RWPE2 (cell line): ENCODE data around the gene CTDNEP1.
A peak's percentile ranks its signal among the peaks of the same experiment; 100 is the strongest.

Experiments used
- ATAC-seq: fragments of 200-7000 bp; cut with Tn5 transposase; 3 replicates; pipeline ENCODE4 v1.9.1; 2021; ENCODE audit warnings: low read depth
- DNase-seq: peaks from one replicate; pipeline ENCODE4 v3.0.0-alpha.2; 2020; ENCODE audit warnings: low spot score
- H3K27ac ChIP-seq: fragments of 450-650 bp; 2 replicates; pipeline ENCODE4 v1.5.1; 2017; ENCODE audit warnings: mild to moderate bottlenecking; ENCODE audit not compliant: poor library complexity, severe bottlenecking
- H3K27me3 ChIP-seq: fragments of 250-450 bp; sonication (Bioruptor Pico); 2 replicates; pipeline ENCODE4 v1.5.1; 2021; ENCODE audit warnings: mild to moderate bottlenecking, moderate library complexity; ENCODE audit not compliant: insufficient read depth, poor library complexity, severe bottlenecking
- H3K36me3 ChIP-seq: fragments of 250-450 bp; sonication (Bioruptor Pico); 2 replicates; pipeline ENCODE4 v1.5.1; 2020; ENCODE audit warnings: low read depth, mild to moderate bottlenecking, moderate library complexity
- H3K4me1 ChIP-seq: fragments of 250-450 bp; sonication (Bioruptor Pico); 2 replicates; pipeline ENCODE4 v1.5.1; 2021; ENCODE audit warnings: mild to moderate bottlenecking, moderate library complexity; ENCODE audit not compliant: insufficient read depth, poor library complexity, severe bottlenecking
- H3K4me3 ChIP-seq: fragments of 250-450 bp; sonication (Bioruptor Pico); 2 replicates; pipeline ENCODE4 v1.5.1; 2021; ENCODE audit warnings: mild to moderate bottlenecking, moderate library complexity; ENCODE audit not compliant: severe bottlenecking
- H3K9me3 ChIP-seq: fragments of 250-450 bp; sonication (Bioruptor Pico); 2 replicates; pipeline ENCODE4 v1.5.1; 2021; ENCODE audit warnings: mild to moderate bottlenecking, moderate library complexity; ENCODE audit not compliant: severe bottlenecking
- CTCF ChIP-seq: fragments of 450-650 bp; IDR thresholded peaks from one replicate; pipeline ENCODE4 v1.5.1; 2017; ENCODE audit warnings: mild to moderate bottlenecking, moderate library complexity; ENCODE audit not compliant: poor library complexity, severe bottlenecking

The CTDNEP1 gene

GRCh38 chr17:7218758-7219157, 32.8 kb downstream of the CTDNEP1 start:
- no peak overlapping the region for H3K4me3 ChIP-seq
- peaks cover 9% of the 10 kb centered on the region for H3K4me1 ChIP-seq
- H3K27me3 ChIP-seq, result no peaks in the 10 kb centered on the region
- ATAC-seq (no peak), DNase-seq (no peak)
- H3K9me3 ChIP-seq, result no peaks in the 10 kb centered on the region
- H3K36me3 ChIP-seq, result peaks cover 30% of the 10 kb centered on the region
- no peak for TF ChIP-seq CTCF
- H3K27ac ChIP-seq, result peak overlapping the region; percentile 89

- DNase-seq, result no peak
- ATAC-seq, result no peak
- H3K4me1 ChIP-seq, result peaks cover 9% of the 10 kb centered on the region
- peak overlapping the region; percentile 22 for H3K4me3 ChIP-seq
- H3K27me3 ChIP-seq, result no peaks in the 10 kb centered on the region
- peaks cover 24% of the 10 kb centered on the region for H3K36me3 ChIP-seq
- peak overlapping the region; percentile 62 for H3K27ac ChIP-seq
- H3K9me3 ChIP-seq, result no peaks in the 10 kb centered on the region
- no peak for TF ChIP-seq CTCF
Measured at GRCh38 chr17:7218166-7218565, 33.4 kb downstream of the CTDNEP1 start.

GRCh38 chr17:7217113-7217987, 34.2 kb downstream of the CTDNEP1 start:
- H3K4me1 ChIP-seq, result peaks cover 9% of the 10 kb centered on the region
- TF ChIP-seq CTCF, result no peak
- ATAC-seq, result no peak
- no peaks in the 10 kb centered on the region for H3K27me3 ChIP-seq
- H3K27ac ChIP-seq, result peak overlapping the region; percentile 62
- H3K36me3 ChIP-seq, result peaks cover 16% of the 10 kb centered on the region
- H3K9me3 ChIP-seq, result no peaks in the 10 kb centered on the region
- peak overlapping the region; percentile 27 for H3K4me3 ChIP-seq
- DNase-seq, result no peak

GRCh38 chr17:7216242-7217112, 35.1 kb downstream of the CTDNEP1 start:
- H3K27me3 ChIP-seq, result no peaks in the 10 kb centered on the region
- peaks cover 9% of the 10 kb centered on the region for H3K4me1 ChIP-seq
- H3K36me3 ChIP-seq, result peaks cover 7% of the 10 kb centered on the region
- DNase-seq, result no peak
- TF ChIP-seq CTCF, result no peak
- no peak for ATAC-seq
- H3K9me3 ChIP-seq, result no peaks in the 10 kb centered on the region
- peak overlapping the region; percentile 62 for H3K27ac ChIP-seq
- H3K4me3 ChIP-seq, result peak overlapping the region; percentile 27
